ENCODE results near the gene AGXT.
A peak's percentile ranks its signal among the peaks of the same experiment; 100 is the strongest.

Gene AGXT

DNA sequence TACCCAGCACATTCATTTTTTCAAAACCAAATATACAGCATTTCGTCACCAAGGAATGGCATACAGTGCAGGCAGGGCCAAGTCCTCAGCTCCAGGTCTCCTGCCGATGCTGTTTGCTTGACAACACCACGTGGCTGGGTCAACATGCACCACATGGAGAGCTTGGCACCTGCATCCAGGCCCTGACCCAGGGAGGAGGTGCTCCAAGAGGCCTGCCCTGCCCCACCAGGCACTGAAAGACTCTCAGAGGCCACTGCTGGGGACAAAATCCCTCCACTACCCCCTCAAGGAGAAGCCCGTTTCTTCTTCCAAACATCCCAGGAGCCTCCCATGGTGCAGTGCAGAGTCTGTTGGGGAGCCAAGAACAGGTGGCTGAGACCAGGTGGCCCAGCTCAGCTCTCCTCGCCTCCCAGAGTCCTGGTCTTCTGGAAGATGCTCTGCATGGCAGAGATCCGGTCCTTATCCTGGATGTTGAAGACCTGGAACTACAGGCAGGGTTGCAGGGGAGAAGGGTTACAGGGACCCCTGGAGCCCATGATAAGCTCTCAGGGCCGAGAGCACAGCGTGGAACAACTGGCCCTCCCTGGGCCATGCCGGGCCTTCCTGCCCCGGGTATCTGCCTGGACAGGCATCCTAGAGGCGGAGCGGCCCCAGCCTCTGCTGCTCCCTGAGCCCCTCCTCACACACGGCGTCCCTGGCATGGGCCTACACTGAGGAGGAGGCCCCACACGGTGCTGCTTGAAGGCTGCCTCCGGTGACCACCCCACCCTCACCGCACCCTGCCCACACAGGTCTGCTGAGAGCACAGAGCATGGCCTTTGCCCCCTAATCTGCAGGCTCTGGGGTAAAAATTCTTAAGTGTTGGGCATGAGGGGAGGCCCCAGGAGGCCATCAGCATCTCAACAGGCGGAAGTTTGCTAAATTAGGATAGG is 18.3 kb downstream of the AGXT start:
- ATAC-seq (no peak), DNase-seq (no peak)

- no peak for ATAC-seq
Observed at GRCh38 chr2:240887631-240888030, 19.0 kb downstream of the AGXT start.

GRCh38 chr2:240888130-240888889 is 19.7 kb downstream of the AGXT start:
- DNase-seq (no peak), ATAC-seq (no peak)

More at GRCh38 chr2:240887631-240888030, 19.0 kb downstream of the AGXT start:
- DNase-seq = no peak

- ATAC-seq (no peak), DNase-seq (no peak)
Observed at GRCh38 chr2:240888890-240889573, 20.4 kb downstream of the AGXT start.

DNA sequence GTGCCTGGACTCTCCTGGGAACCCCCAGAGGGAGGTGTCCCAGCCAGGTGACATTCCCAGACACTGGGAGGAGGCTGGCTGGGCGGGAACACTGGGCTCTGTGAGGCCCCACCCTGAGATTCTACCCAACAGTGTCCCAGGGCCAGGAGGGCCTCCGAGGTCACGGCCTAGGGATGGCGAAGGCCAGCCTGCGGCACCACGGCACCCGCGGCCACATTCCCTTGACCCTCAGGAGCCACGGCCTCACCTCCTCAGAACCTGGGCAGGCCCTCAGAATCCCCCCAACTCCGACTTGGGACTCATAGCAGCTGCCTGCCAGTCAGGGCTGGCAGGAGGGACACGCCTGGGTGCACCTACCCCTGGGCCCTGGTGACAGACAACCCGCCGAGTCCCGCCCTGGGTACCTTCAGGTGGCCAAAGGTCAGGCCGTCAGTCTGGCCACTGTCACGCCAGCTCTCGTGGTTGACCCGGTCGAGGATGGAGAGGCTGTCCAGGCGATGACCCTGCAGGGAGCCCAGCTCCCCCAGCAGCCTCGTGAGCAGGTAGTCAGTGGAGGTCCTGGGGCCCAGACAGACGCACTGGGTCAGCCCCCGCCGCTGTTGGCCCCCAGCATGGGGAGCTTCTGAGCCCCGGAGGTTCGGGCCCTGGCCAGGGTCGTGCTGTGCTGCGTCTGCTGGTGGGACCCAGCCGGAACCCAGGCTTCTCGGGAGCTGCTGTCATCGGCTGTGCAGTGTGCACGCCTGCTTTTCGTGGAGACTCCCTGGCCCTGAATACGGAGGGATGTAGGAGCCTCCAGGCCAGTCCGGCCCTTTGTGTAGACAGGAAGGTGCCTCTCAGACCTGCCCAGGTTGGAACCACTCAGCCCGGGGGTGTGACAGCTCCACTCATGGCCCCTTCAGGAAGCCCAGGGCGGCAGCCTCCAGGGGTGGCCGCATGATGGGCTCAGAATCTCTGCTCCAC is 21.3 kb downstream of the AGXT start:
- DNase-seq (no peak), ATAC-seq (no peak)

DNA sequence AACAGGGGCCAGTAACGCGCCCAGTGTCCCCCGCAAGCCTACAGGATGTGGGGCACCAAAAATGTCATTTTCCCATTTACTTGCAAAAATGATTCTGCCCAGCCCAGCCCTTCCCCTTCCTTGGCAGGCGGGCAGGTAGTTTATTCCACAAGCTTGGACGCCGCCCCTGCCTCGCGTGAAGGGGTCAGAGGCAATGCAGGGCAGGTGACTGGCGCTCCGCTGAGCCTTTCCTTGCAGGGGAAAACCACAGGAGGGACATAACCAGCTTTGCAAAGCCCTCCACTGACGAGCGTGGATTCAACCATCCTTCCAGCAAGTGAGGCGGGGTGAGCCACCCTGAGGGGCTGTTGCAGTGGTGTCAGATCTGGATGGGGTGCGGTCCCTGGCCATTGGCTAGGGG is 22.1 kb downstream of the AGXT start:
- no peak for DNase-seq
- no peak for ATAC-seq

DNA sequence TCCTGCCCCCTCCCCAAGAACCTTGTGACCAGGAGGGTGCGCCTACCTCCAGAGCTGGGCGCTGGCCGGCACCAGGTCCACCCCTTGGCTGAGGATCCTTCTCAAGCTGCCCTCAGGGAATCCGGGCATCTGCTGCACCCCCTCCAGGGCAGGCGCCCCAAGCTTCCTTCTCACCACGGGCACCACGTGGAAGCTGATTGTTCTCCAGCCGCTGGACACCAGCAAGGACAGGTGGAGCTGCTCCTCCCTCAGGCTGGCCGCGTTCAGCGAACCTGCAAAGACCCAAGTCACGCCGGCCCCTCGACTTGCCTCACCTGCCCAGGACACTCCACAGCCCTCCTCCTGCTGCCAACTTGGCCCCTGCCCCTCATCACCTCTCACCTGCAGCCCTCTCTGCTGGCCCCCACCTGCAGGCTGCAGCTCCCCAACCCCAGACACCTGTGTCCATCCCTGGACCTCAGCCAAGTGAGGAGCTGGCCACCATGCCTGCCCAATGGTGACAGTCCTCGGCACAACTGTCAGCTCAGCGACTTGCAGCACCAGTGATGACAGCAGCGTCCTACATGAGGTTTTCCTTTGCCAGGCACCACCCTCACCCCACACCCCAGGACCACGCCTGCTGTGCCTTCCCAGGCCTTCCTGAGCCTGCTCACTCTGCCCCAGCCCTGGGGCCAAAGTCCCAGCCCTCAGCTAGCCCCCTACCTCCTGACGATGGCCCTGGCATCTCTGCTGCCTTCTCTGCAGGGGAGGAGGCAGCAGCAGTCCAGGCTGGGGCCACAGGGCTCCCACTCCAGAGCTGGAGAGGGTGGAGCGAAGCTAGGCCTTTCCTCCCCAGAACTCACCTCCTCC is 23.1 kb downstream of the AGXT start:
- DNase-seq (no peak), ATAC-seq (no peak)

- no peak for DNase-seq
- ATAC-seq = no peak
Observed at GRCh38 chr2:240892356-240892755, 23.7 kb downstream of the AGXT start.

GRCh38 chr2:240892925-240893324 is 24.3 kb downstream of the AGXT start:
- DNase-seq (no peak), ATAC-seq (no peak)

GRCh38 chr2:240893363-240893844 is 24.8 kb downstream of the AGXT start:
- ATAC-seq (peak; percentile 74), DNase-seq (peak; percentile 73)

- ATAC-seq = no peak
- no peak for DNase-seq
Observed at GRCh38 chr2:240894006-240894405, 25.4 kb downstream of the AGXT start.

GRCh38 chr2:240894836-240895558 is 26.4 kb downstream of the AGXT start:
- DNase-seq (no peak), ATAC-seq (no peak)

DNA sequence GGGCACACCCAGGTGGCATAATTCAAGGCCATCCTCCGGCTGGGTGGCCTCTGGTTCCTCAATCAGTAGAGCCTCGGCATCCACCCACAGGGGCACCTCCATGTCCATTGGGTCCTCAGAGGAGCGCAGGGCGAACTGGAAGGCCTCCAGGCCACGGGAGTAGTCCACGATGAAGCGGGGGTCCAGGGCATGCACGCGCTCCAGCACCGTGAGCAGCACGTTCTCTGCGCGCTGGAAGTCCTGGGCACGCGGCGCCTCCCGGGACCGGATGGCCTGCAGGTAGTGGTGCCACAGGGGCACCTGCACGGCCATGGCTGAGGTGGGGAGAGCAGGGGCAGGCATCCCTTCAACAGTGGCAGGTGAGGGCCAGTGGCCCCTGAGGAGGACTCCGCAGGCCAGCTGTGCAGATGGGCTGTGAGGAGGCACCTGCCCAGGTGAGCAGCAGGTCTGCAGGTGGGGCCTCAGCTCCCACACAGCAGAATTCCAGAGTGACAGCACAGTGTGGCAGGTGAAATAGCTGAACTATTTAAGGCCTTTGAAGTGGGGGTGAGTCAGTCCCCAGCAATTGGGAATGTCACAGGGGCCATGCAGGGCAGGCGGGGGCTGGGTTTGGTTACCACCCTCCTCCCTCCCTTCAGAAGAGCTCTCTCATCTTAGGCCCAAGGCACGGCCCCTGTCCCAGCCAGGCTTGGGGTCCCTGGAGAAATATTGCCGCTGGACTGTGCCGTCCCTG is 27.2 kb downstream of the AGXT start, which contains the start of gene MAB21L4:
Gene MAB21L4, minus strand, starts transcription at position 501 of the 733 bp plus-strand sequence. Its CDS starts 159 bp downstream, at position 342.
- no peak for ATAC-seq
- DNase-seq = no peak

DNA sequence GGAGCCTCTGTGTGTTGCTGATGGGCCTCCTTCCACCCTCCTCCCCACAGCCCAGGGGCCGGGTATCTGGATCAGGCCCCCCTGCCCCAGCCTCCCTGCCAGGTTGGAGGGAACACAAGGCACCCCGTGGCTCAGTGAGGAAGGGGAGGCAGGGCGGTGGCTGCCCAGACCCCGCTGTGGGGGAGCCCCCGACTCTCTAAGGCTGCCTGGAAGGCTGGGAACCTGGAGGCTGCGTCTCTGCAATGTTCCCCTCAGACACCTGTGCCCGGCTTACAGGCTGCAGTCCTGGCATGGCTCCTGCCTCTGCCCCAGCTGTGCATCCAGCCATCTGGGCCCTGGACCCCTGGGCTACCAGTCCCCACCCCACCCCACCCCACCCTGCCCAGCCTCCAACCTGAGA is 27.8 kb downstream of the AGXT start:
- ATAC-seq = no peak
- no peak for DNase-seq

DNA sequence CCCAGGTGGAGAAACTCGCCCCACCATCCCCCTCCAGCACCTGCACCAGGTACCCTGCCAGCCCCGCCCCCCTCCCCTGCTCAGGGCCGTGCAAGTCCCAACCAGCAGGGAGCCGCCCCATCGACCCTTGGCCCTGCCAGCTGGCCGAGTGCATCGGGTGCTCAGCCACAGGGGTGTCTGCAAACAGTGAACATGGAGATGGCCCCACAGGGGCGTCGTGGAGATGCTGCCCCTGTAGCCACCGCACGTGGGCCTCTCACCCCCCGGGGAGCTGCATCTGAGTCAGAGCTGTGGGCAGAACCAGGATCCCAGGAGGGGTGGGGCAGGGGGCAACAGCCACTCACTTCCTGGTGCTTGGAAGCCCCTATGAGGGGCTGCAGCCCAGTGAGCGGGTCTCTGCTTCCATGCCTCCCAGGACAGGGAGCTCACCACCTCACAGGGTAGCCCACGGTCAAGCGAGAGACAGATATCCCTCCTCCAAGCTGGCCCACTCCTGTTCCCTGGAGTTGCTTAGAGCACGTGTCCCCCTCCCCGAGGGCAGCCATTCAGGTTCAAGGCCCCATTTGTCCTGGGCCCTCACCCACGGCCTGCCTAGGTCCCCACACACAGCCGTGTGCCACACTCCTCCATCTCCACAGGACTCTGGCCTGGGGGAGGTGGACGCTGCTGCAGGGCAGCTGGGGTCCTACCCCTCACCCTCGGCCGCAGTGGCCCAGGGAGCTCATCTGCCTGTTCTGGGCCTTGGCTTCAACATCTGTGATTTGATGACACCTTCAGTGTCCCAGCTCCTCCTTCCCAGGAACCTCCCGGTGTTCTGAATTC is 28.5 kb downstream of the AGXT start:
- DNase-seq = no peak
- no peak for ATAC-seq

- DNase-seq = no peak
- no peak for ATAC-seq
Observed at GRCh38 chr2:240898108-240898730, 29.6 kb downstream of the AGXT start.

GRCh38 chr2:240898731-240899467 is 30.3 kb downstream of the AGXT start:
- ATAC-seq (no peak), DNase-seq (no peak)
